Head of caudate nucleus (tissue), 42 donors: ENCODE results near the gene TUBB1.

Source experiments
- DNase-seq, 42 donors: peaks; one replicate each; pipeline versions ENCODE4 v3.0.0 to v3.0.0-alpha.2; 2020 to 2021; ENCODE audit warnings: mixed read lengths in 7 of 42
- intact Hi-C: fragments of 100-400 bp; cut with DNase I; formaldehyde crosslinking; loops from one replicate; pipeline ENCODE4 v1.15.0; 2022

The TUBB1 gene

GRCh38 chr20:59019217-59019616, at the start of gene TUBB1:
Gene TUBB1, plus strand, starts transcription at chr20:59019429. Its CDS starts 94 bp downstream, at chr20:59019523.
- DNase-seq, result peak in 2 of 42 donors; percentile 1 to 35
- intact Hi-C loops, result no loop called here

- intact Hi-C loops, result no loop called here
- no peak for DNase-seq
These were observed 49.8 kb upstream of the TUBB1 start for GRCh38 chr20:58969439-58969838.

- no peak for DNase-seq
- intact Hi-C loops, result no loop called here
These were observed 49.1 kb upstream of the TUBB1 start for GRCh38 chr20:58970146-58970545.

- intact Hi-C loops, result no loop called here
- no peak for DNase-seq
These were observed 47.8 kb upstream of the TUBB1 start for GRCh38 chr20:58971429-58971828.

- no peak for DNase-seq
- intact Hi-C loops, result no loop called here
These were observed 46.0 kb upstream of the TUBB1 start for GRCh38 chr20:58973179-58973578.

- no peak for DNase-seq
- intact Hi-C loops, result no loop called here
These were observed 45.4 kb upstream of the TUBB1 start for GRCh38 chr20:58973866-58974265.

GRCh38 chr20:58975353-58975752, 43.9 kb upstream of the TUBB1 start:
- DNase-seq, result no peak
- intact Hi-C loops, result no loop called here

GRCh38 chr20:58976061-58976730, 43.0 kb upstream of the TUBB1 start:
- intact Hi-C loops, result no loop called here

GRCh38 chr20:58978351-58979190, 40.7 kb upstream of the TUBB1 start:
- peak in 2 of 42 donors; percentile 16 to 25 for DNase-seq
- intact Hi-C loops, result no loop called here

More at GRCh38 chr20:58976061-58976730, 43.0 kb upstream of the TUBB1 start:
- no peak for DNase-seq

GRCh38 chr20:58980711-58981627, 38.3 kb upstream of the TUBB1 start, which contains the start of gene NELFCD:
Gene NELFCD, plus strand, starts transcription at chr20:58981256. Its CDS starts 54 bp downstream, at chr20:58981310.
- intact Hi-C loops, result loop anchor here (5.0 to 10.0 kb wide), 2 partner anchors 51 to 106 kb away; partner anchors contain the start of gene ATP5F1E
- DNase-seq, result peak; percentile 53 to 92 (median 84)

GRCh38 chr20:58981628-58982364, 37.4 kb upstream of the TUBB1 start:
- intact Hi-C loops, result loop anchor here (5.0 to 10.0 kb wide), 2 partner anchors 51 to 107 kb away; partner anchors contain the start of gene ATP5F1E
- peak in 3 of 42 donors; percentile 16 to 39 (median 36) for DNase-seq

GRCh38 chr20:58982406-58983114, 36.7 kb upstream of the TUBB1 start:
- peak in 3 of 42 donors; percentile 4 to 16 (median 14) for DNase-seq
- intact Hi-C loops, result loop anchor here (5.0 to 10.0 kb wide), 2 partner anchors 50 to 108 kb away; partner anchors contain the start of gene ATP5F1E

- peak in 3 of 42 donors; percentile 2 to 27 (median 21) for DNase-seq
- intact Hi-C loops, result loop anchor here (5.0 to 10.0 kb wide), 2 partner anchors 49 to 108 kb away; partner anchors contain the start of gene ATP5F1E
These were observed 36.1 kb upstream of the TUBB1 start for GRCh38 chr20:58983115-58983468.

GRCh38 chr20:58984691-58985090, 34.5 kb upstream of the TUBB1 start:
- intact Hi-C loops, result loop anchor here (5.0 to 10.0 kb wide), 2 partner anchors 48 to 110 kb away; partner anchors contain the start of gene ATP5F1E
- DNase-seq, result peak in 3 of 42 donors; percentile 4 to 31 (median 11)

- intact Hi-C loops, result loop anchor here (10.0 kb wide), 1 partner anchor 111 kb away; no protein-coding TSS in a partner anchor
- DNase-seq, result peak in 4 of 42 donors; percentile 2 to 34 (median 15)
These were observed 33.6 kb upstream of the TUBB1 start for GRCh38 chr20:58985656-58986055.

- intact Hi-C loops, result loop anchor here (10.0 kb wide), 1 partner anchor 112 kb away; no protein-coding TSS in a partner anchor
- DNase-seq, result peak in 4 of 42 donors; percentile 3 to 18 (median 8)
These were observed 32.8 kb upstream of the TUBB1 start for GRCh38 chr20:58986286-58986967.
